Panc1 (cell line): ENCODE data around the gene ARHGAP11A.

Source experiments
- SIN3A ChIP-seq: IDR thresholded peaks from 2 replicates; pipeline ENCODE4 v1.6.1; 2012; ENCODE audit warnings: low read depth, mild to moderate bottlenecking, low read length, moderate library complexity, borderline replicate concordance; ENCODE audit not compliant: insufficient read depth
- TCF7L2 ChIP-seq: IDR thresholded peaks from 2 replicates; pipeline ENCODE4 v1.6.1; 2011; ENCODE audit warnings: mild to moderate bottlenecking, low read depth, low read length, inconsistent platforms
- TF ChIP-seq, protein P1 (sequence below): fragments of 450-650 bp; IDR thresholded peaks from 2 replicates; pipeline ENCODE4 v1.5.1; 2017; ENCODE audit warnings: mild to moderate bottlenecking

DNA sequence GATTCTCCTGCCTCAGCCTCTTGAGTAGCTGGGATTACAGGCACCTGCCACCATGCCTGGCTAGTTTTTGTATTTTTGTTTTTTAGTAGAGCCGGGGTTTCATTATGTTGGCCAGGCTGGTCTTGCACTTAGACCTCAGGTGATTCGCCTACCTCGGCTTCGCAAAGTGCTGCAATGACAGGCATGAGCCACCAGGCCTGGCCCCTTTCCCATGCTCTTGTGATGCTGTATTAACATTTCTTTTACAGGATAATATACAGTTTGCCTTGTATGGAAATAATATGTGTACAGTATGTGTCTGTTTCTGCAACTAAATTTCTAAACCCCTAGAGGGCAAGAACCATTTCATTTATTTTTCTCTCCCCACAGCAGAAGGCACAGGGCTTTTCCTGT lies 64.0 kb downstream of the ARHGAP11A start:
- TF ChIP-seq, protein P1, sequence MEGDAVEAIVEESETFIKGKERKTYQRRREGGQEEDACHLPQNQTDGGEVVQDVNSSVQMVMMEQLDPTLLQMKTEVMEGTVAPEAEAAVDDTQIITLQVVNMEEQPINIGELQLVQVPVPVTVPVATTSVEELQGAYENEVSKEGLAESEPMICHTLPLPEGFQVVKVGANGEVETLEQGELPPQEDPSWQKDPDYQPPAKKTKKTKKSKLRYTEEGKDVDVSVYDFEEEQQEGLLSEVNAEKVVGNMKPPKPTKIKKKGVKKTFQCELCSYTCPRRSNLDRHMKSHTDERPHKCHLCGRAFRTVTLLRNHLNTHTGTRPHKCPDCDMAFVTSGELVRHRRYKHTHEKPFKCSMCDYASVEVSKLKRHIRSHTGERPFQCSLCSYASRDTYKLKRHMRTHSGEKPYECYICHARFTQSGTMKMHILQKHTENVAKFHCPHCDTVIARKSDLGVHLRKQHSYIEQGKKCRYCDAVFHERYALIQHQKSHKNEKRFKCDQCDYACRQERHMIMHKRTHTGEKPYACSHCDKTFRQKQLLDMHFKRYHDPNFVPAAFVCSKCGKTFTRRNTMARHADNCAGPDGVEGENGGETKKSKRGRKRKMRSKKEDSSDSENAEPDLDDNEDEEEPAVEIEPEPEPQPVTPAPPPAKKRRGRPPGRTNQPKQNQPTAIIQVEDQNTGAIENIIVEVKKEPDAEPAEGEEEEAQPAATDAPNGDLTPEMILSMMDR, result no peak
- TF ChIP-seq TCF7L2 (no peak), SIN3A (no peak)
